Right lobe of liver (tissue), 6 donors: ENCODE measurements around the gene ADCY3. TPM values are rescaled to one million over a fixed set of nuclear protein-coding genes. Genes with fewer than 3 reads are reported as not detected.
A peak's percentile ranks its signal among the peaks of the same experiment; 100 is the strongest.

Source experiments
- ATAC-seq, 4 donors: fragments of 200-7000 bp; cut with Tn5 transposase; one replicate each; pipeline ENCODE4 v1.9.1; 2020; ENCODE audit warnings: mild to moderate bottlenecking in 4 of 4, moderate library complexity in 4 of 4
- DNase-seq, 3 donors: peaks; one replicate each; pipeline ENCODE4 v3.0.0-alpha.2; 2020
- H3K27ac ChIP-seq, 3 donors: fragments of 200-600 bp; one replicate each; pipeline ENCODE4 v1.8.0; 2022
- H3K27me3 ChIP-seq, 2 donors: fragments of 200-600 bp; one replicate each; pipeline ENCODE4 v1.8.0; 2022
- H3K36me3 ChIP-seq, 4 donors: fragments of 200-600 bp; sonication (generic) in 1 of 4; one replicate each; pipeline versions ENCODE4 v1.5.1 to v1.8.0; 2017 to 2022; ENCODE audit warnings: control low read depth in 1 of 4
- H3K4me1 ChIP-seq, 4 donors: fragments of 200-600 bp; sonication (generic) in 1 of 4; one replicate each; pipeline versions ENCODE4 v1.5.1 to v1.8.0; 2017 to 2022; ENCODE audit warnings: control low read depth in 1 of 4
- H3K4me3 ChIP-seq, 3 donors: fragments of 200-600 bp; one replicate each; pipeline ENCODE4 v1.8.0; 2022
- H3K9me3 ChIP-seq, 4 donors: fragments of 200-600 bp; sonication (generic) in 1 of 4; one replicate each; pipeline versions ENCODE4 v1.5.1 to v1.8.0; 2017 to 2022; ENCODE audit warnings: control low read depth in 1 of 4
- CTCF ChIP-seq, 4 donors: fragments of 200-600 bp in 3 of 4; fragments of 450-650 bp in 1 of 4; IDR thresholded peaks; one replicate each; pipeline versions ENCODE4 v1.5.1 to v1.8.0; 2016 to 2022; ENCODE audit warnings: antibody characterized with exemption in 4 of 4, mild to moderate bottlenecking in 2 of 4
- POLR2A ChIP-seq: fragments of 450-650 bp; IDR thresholded peaks from one replicate; pipeline ENCODE4 v1.6.1; 2017; ENCODE audit warnings: antibody characterized with exemption, mild to moderate bottlenecking
- WGBS: methylation state at CpG from one replicate; pipeline ENCODE4 v1.1.6; 2018; ENCODE audit warnings: low coverage, low lambda C conversion rate; ENCODE audit not compliant: insufficient coverage; ENCODE audit errors: missing lambda C conversion rate; 5-methylcytosine and 5-hydroxymethylcytosine counted together
- intact Hi-C, 2 donors: fragments of 100-400 bp; cut with DNase I; formaldehyde crosslinking; loops; one replicate each; pipeline versions ENCODE4 v1.11.2 to v1.14.1; 2022
- total RNA-seq, 6 experiments: library from RNA; depleted of rRNA in 2 of 6; stranded (reverse); fragments of >200 nt in 2 of 6; fragmentation: NEBNext Ultra II Directional in 3 of 6; extraction: Animal tissue kit (Norgen Biotek cat#: 25700) in 3 of 6; gene quantifications; one replicate each; pipeline versions ENCODE4 v1.1.0 to v1.2.4, GENCODE V29; 2016 to 2023
- donor health status: DM: no; HTN: yes; CAD: no.
- donor health status: DM: no; HTN: no; CAD: no.
- donor health status: DM: no; HTN: no; CAD: no.
- donor health status: DM: no; HTN: yes; CAD: no.
- donor health status: DM: no; HTN: yes; CAD: no.

Gene ADCY3
- total RNA-seq, 6 experiments from 2014 or later: 2.2 to 7.0 (median 5.6) TPM

- H3K36me3 ChIP-seq: no peaks in the 10 kb centered on the region
- H3K27me3 ChIP-seq: no peaks in the 10 kb centered on the region
- intact Hi-C loops: no loop called here
- H3K9me3 ChIP-seq: no peaks in the 10 kb centered on the region
- no peak for TF ChIP-seq CTCF (IDR thresholded peaks at IDR 0.05)
- no peak for TF ChIP-seq POLR2A
- DNase-seq: no peak
- H3K4me3 ChIP-seq: no peak overlapping the region
- 82% methylated on average over 5 of the region's 15 CpGs for WGBS
- H3K27ac ChIP-seq: no peak overlapping the region
- no peak for ATAC-seq
- no peaks in the 10 kb centered on the region for H3K4me1 ChIP-seq
These were observed 60.0 kb downstream of the ADCY3 start for GRCh38 chr2:24859968-24860600.

GRCh38 chr2:24858996-24859395, 61.0 kb downstream of the ADCY3 start:
- DNase-seq (no peak), ATAC-seq (no peak)
- H3K9me3 ChIP-seq: no peaks in the 10 kb centered on the region
- no peaks in the 10 kb centered on the region for H3K27me3 ChIP-seq
- H3K4me3 ChIP-seq: no peak overlapping the region
- TF ChIP-seq CTCF (IDR thresholded peaks at IDR 0.05): no peak
- no peaks in the 10 kb centered on the region for H3K4me1 ChIP-seq
- intact Hi-C loops: no loop called here
- H3K27ac ChIP-seq: no peak overlapping the region
- WGBS: 69% methylated on average over 8 of the region's 13 CpGs
- H3K36me3 ChIP-seq: no peaks in the 10 kb centered on the region

- ATAC-seq (no peak), DNase-seq (no peak)
- H3K4me3 ChIP-seq: no peak overlapping the region
- TF ChIP-seq POLR2A (no peak), CTCF (IDR thresholded peaks at IDR 0.05) (no peak)
- no peaks in the 10 kb centered on the region for H3K9me3 ChIP-seq
- no peak overlapping the region for H3K27ac ChIP-seq
- 88% methylated on average over 4 of the region's 6 CpGs for WGBS
- intact Hi-C loops: no loop called here
- H3K4me1 ChIP-seq: no peaks in the 10 kb centered on the region
- no peaks in the 10 kb centered on the region for H3K36me3 ChIP-seq
- H3K27me3 ChIP-seq: no peaks in the 10 kb centered on the region
These were observed 62.3 kb downstream of the ADCY3 start for GRCh38 chr2:24857746-24858145.

GRCh38 chr2:24856791-24857211, 63.2 kb downstream of the ADCY3 start:
- 40% methylated on average over 3 of the region's 5 CpGs for WGBS
- ATAC-seq: no peak

More at GRCh38 chr2:24856791-24857211, 63.2 kb downstream of the ADCY3 start:
- no peaks in the 10 kb centered on the region for H3K36me3 ChIP-seq
- TF ChIP-seq CTCF (IDR thresholded peaks at IDR 0.05) (no peak), POLR2A (no peak)
- peak in 1 of 3 donors; percentile 0 for DNase-seq
- H3K27me3 ChIP-seq: no peaks in the 10 kb centered on the region
- no peak overlapping the region for H3K27ac ChIP-seq
- intact Hi-C loops: no loop called here
- H3K4me1 ChIP-seq: no peaks in the 10 kb centered on the region
- no peaks in the 10 kb centered on the region for H3K9me3 ChIP-seq
- H3K4me3 ChIP-seq: no peak overlapping the region
